WTC11 (cell line): Measurements from ENCODE around the gene ENPP7. TPM values are rescaled to one million over a fixed set of nuclear protein-coding genes. Genes with fewer than 3 reads are reported as not detected.

ENCODE experiments used
- AR ChIP-seq: fragments of 250-450 bp; sonication (Bioruptor Pico); IDR thresholded peaks from 2 replicates; pipeline ENCODE4 v1.9.0; 2021; ENCODE audit warnings: mild to moderate bottlenecking
- ATF1 ChIP-seq: sonication (generic); formaldehyde crosslinking; IDR thresholded peaks from 2 replicates; pipeline ENCODE4 v1.8.1; 2023; ENCODE audit warnings: mild to moderate bottlenecking, moderate library complexity, missing genetic modification reagents
- ATF3 ChIP-seq: sonication (generic); formaldehyde crosslinking; conservative IDR thresholded peaks from 2 replicates; pipeline ENCODE4 v1.8.1; 2022; ENCODE audit warnings: mild to moderate bottlenecking, missing genetic modification reagents
- CDX4 ChIP-seq: fragments of 250-450 bp; sonication (Bioruptor Pico); IDR thresholded peaks from 2 replicates; pipeline ENCODE4 v1.9.0; 2021; ENCODE audit warnings: moderate library complexity, mild to moderate bottlenecking, inconsistent platforms, borderline replicate concordance
- ESRRA ChIP-seq: sonication (generic); formaldehyde crosslinking; IDR thresholded peaks from 2 replicates; pipeline ENCODE4 v1.8.1; 2022; ENCODE audit warnings: mild to moderate bottlenecking, missing genetic modification reagents, borderline replicate concordance
- ETV6 ChIP-seq: sonication (generic); formaldehyde crosslinking; IDR thresholded peaks from 2 replicates; pipeline ENCODE4 v1.8.1; 2022; ENCODE audit warnings: mild to moderate bottlenecking, missing genetic modification reagents
- FOXK1 ChIP-seq: sonication (generic); formaldehyde crosslinking; IDR thresholded peaks from 2 replicates; pipeline ENCODE4 v1.8.0; 2022; ENCODE audit warnings: mild to moderate bottlenecking, moderate library complexity, missing genetic modification reagents
- FOXP1 ChIP-seq: sonication (generic); formaldehyde crosslinking; IDR thresholded peaks from 2 replicates; pipeline ENCODE4 v1.8.0; 2022; ENCODE audit warnings: missing genetic modification reagents, mild to moderate bottlenecking, moderate library complexity, borderline replicate concordance
- JUN ChIP-seq: sonication (generic); formaldehyde crosslinking; IDR thresholded peaks from 2 replicates; pipeline ENCODE4 v1.8.0; 2023; ENCODE audit warnings: mild to moderate bottlenecking, missing genetic modification reagents
- MAX ChIP-seq: sonication (generic); formaldehyde crosslinking; IDR thresholded peaks from 2 replicates; pipeline ENCODE4 v1.8.0; 2022; ENCODE audit warnings: mild to moderate bottlenecking, missing genetic modification reagents
- MLX ChIP-seq: sonication (generic); formaldehyde crosslinking; IDR thresholded peaks from 2 replicates; pipeline ENCODE4 v1.8.1; 2023; ENCODE audit warnings: mild to moderate bottlenecking, missing genetic modification reagents, moderate library complexity
- RORB ChIP-seq: fragments of 250-450 bp; sonication (Bioruptor Pico); IDR thresholded peaks from 2 replicates; pipeline ENCODE4 v1.9.0; 2021; ENCODE audit warnings: mild to moderate bottlenecking
- SMAD3 ChIP-seq: sonication (generic); formaldehyde crosslinking; IDR thresholded peaks from 2 replicates; pipeline ENCODE4 v1.8.0; 2022; ENCODE audit warnings: missing genetic modification reagents, mild to moderate bottlenecking, borderline replicate concordance
- SP1 ChIP-seq: sonication (generic); formaldehyde crosslinking; conservative IDR thresholded peaks from 2 replicates; pipeline ENCODE4 v1.8.1; 2022; ENCODE audit warnings: missing genetic modification reagents
- TCF7 ChIP-seq: sonication (generic); formaldehyde crosslinking; IDR thresholded peaks from 2 replicates; pipeline ENCODE4 v1.8.0; 2022; ENCODE audit warnings: mild to moderate bottlenecking, low read depth, missing genetic modification reagents, moderate library complexity
- TEAD4 ChIP-seq: sonication (generic); formaldehyde crosslinking; IDR thresholded peaks from 2 replicates; pipeline ENCODE4 v1.8.0; 2022; ENCODE audit warnings: mild to moderate bottlenecking, missing genetic modification reagents
- ZNF232 ChIP-seq: sonication (generic); formaldehyde crosslinking; IDR thresholded peaks from 2 replicates; pipeline ENCODE4 v1.8.0; 2022; ENCODE audit warnings: mild to moderate bottlenecking, missing genetic modification reagents
- ZNF396 ChIP-seq: fragments of 250-450 bp; sonication (Bioruptor Pico); IDR thresholded peaks from 2 replicates; pipeline ENCODE4 v1.8.0; 2021; ENCODE audit warnings: mild to moderate bottlenecking, moderate library complexity, borderline replicate concordance
- ZNF512 ChIP-seq: sonication (generic); formaldehyde crosslinking; IDR thresholded peaks from 2 replicates; pipeline ENCODE4 v1.8.1; 2022; ENCODE audit warnings: missing genetic modification reagents, borderline replicate concordance
- ZSCAN18 ChIP-seq: fragments of 250-450 bp; sonication (Bioruptor Pico); IDR thresholded peaks from 2 replicates; pipeline ENCODE4 v2.1.2; 2022; ENCODE audit warnings: mild to moderate bottlenecking, moderate library complexity
- total RNA-seq: library from RNA; stranded (reverse); gene quantifications from 3 replicates; pipeline ENCODE4 v1.2.3, GENCODE V29; 2021

The ENPP7 gene
- total RNA-seq, 1 experiment from 2014 or later, result not detected

GRCh38 chr17:79777894-79778503 is 47.3 kb downstream of the ENPP7 start, which contains the start of gene CBX2 (continued):
- no peak for TF ChIP-seq ETV6
- TF ChIP-seq TEAD4 (CRISPR knock-in tag), result no peak
- 0 out of 2 replicates have a peak, but pooled peaks have one; percentile 8 for TF ChIP-seq SP1 (CRISPR knock-in tag)
- no peak for TF ChIP-seq ZSCAN18 (CRISPR knock-in tag)
- no peak for TF ChIP-seq JUN (CRISPR knock-in tag)
- no peak for TF ChIP-seq ATF3 (CRISPR knock-in tag)
- TF ChIP-seq TCF7 (CRISPR knock-in tag), result no peak
- TF ChIP-seq FOXK1 (CRISPR knock-in tag), result no peak; the same call in 1 of the 2 replicates
- TF ChIP-seq FOXP1 (CRISPR knock-in tag), result no peak
- no peak for TF ChIP-seq RORB (CRISPR knock-in tag)
- no peak for TF ChIP-seq AR (CRISPR knock-in tag)
- TF ChIP-seq ZNF232 (CRISPR knock-in tag), result no peak
- TF ChIP-seq ESRRA, result no peak
- TF ChIP-seq MLX (CRISPR knock-in tag), result no peak
- TF ChIP-seq ZNF396 (CRISPR knock-in tag), result no peak
- TF ChIP-seq ZNF512 (CRISPR knock-in tag), result no peak
- TF ChIP-seq CDX4 (CRISPR knock-in tag), result no peak
- TF ChIP-seq ATF1, result no peak
- no peak for TF ChIP-seq MAX (CRISPR knock-in tag)
- TF ChIP-seq SMAD3 (CRISPR knock-in tag), result no peak
